PC-3 (cell line): ENCODE results near the gene ZSCAN25.

Experiments
- CTCF ChIP-seq: fragments of 300-600 bp; sonication (generic); conservative IDR thresholded peaks from 2 replicates; pipeline ENCODE4 v1.5.1; 2017; ENCODE audit warnings: antibody characterized with exemption, low read depth, mild to moderate bottlenecking, low read length
- EZH2 ChIP-seq: fragments of 300-600 bp; sonication (generic); IDR thresholded peaks from one replicate; pipeline ENCODE4 v1.6.1; 2017; ENCODE audit warnings: antibody characterized with exemption, mild to moderate bottlenecking, low read length; ENCODE audit not compliant: unreplicated experiment
- EZH2phosphoT487 ChIP-seq: fragments of 300-600 bp; sonication (generic); IDR thresholded peaks from 2 replicates; pipeline ENCODE4 v1.6.1; 2018; ENCODE audit warnings: mild to moderate bottlenecking, antibody characterized with exemption, low read length, borderline replicate concordance

- TF ChIP-seq EZH2phosphoT487 (no peak), CTCF (no peak), EZH2 (no peak)
Observed at GRCh38 chr7:99674995-99675742, 58.4 kb downstream of the ZSCAN25 start.
